ENCODE results near the gene POLR2H.

DNA sequence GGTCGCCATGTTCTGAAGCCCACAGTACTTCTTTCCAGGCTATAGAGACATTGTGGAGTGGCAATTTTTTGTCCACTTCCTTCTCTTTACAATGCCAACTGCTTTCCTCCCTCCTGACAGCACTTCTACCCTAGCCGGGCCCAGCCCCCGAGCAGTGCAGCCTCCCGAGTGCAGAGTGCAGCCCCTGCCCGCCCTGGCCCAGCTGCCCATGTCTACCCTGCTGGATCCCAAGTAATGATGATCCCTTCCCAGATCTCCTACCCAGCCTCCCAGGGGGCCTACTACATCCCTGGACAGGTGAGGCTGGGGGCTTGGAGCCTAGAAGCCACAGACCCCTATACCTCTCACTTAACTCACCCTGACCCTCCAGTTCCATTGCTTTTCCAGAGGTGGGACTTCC is 44.3 kb upstream of the POLR2H start:
- TF ChIP-seq POLR2A (IDR thresholded peaks at IDR 0.05) (no peak), EP300 (IDR thresholded peaks at IDR 0.05) (no peak)
